HG02870 (cell line): ENCODE data around the gene TMEM119.
A peak's percentile ranks its signal among the peaks of the same experiment; 100 is the strongest.
"Not testable (repeated sequence)": the region's sequence is repeated elsewhere in the genome, so short reads cannot be mapped to it uniquely, and the experiment has no call there.

ENCODE experiments used
- ATAC-seq: cut with Tn5 transposase; IDR thresholded peaks from one replicate; pipeline ENCODE4 v1.9.1; 2021; ENCODE audit warnings: mild to moderate bottlenecking, moderate library complexity; ENCODE audit not compliant: unreplicated experiment

TMEM119 gene

DNA sequence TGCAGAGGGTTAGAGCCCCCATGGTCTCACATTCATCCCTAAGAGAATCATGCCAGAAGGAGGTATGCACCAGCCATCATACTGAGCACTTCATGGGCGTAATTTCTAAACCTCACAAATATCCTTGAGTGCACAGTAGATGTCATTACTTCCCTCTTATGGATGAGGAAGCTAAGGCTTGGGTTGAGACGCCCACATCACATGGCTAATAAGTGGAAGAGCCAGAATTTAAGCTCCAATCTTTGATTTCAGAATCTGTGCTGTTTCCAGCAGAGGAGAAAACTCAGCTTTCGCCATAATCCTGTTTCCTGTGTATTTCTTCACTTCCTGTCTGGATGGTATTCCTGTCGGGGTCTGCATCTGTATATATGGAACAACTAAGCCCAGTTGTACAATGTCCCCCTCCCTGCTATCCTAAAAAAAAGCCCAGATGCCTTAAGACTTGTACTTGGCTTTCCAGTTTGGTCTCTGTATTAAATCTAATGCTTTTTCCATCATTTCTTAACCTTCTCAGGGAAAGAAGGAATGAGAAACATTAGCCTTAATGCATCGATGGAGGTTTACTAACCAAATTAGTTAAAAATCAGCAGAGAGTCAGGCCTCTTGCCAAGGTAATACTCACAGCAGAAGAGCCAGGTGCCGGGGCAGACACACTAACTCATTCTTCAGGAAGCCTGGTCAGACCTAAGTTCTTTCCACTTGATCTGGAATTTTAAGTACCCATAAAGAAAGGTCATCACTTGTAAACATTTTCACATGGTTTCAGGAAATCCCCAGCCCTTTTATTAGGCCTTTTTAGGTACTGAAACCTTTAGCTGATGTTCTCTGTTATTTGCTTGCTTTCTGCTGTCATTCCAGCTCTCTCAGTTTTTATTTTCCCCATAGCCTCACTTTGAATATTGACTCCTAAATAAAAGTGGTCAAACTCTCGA, 30.2 kb downstream of the TMEM119 start:
- no peak for ATAC-seq

DNA sequence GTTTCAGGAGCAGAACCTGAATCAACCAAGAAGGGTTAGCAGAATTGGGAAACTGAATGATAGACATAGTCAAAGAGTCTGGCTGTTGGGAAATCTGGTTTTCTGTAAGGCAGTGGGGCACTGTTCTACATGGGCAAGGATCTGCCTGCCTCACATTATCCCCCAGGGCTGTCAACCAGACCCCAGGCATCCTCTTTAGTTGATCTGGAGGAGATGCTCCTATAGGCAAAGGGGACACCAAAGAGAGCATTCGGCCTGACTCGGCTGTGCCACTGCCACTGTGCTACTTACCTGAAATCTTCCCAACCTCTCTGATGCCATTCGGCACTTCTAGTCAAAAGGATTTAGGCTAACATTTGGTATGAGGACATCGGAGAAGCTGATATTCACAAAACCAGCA, 31.4 kb downstream of the TMEM119 start:
- no peak for ATAC-seq

DNA sequence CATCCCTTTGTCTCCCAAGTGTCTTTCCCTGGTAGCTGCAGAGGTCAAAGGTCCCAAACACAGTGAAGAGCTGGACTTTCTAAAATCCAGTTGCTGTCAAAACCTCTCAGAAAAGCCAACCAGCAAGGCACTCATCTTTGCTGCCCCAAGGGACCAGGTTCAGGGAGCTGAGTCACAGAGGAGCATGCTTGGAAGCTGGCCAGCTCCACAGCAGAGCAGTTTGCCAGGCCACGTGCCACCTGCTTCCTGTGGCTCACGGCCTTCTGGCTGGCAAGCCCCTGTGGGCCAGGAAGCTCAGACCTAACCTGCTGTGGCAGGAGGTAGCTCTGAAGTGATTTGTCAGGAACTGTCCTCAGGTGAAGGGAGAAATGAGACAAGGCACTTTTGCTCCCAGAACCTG, 31.9 kb downstream of the TMEM119 start:
- no peak for ATAC-seq

DNA sequence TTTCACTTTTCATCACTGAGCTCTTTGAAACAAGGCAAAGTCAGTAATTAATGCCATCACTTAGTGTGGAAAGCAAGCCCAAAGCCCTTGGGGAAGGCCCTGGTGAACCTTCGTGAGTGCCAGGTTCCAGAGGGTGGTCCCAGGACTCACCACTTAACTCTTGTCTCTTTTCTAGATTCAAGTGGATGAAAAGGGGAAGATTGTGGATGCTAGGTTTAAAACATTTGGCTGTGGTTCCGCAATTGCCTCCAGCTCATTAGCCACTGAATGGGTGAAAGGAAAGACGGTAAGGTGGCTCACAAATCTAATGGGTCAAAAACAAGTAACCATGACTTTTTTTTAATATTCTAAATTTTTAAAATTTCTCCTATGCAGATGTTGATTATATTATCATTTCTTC, 32.7 kb downstream of the TMEM119 start:
- no peak for ATAC-seq

DNA sequence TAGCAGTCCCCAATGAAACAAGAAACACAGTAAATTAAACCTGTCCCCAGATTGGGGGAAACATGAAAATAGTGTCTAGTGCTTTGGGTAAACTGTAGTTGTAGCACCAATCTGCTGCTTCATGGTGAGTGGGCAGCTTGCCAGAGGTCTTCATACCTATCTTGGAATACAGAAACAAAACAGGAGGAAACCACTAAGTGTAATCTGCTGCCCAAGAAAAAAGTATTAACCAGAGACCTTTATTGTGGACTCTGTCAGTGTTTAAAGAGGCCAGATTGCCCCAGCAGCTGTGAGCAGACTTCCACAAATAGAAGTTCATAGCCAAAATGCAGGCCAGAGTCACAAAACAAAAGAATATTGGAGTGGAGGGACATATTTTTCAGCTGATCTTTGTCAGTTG, 33.2 kb downstream of the TMEM119 start:
- ATAC-seq: no peak

DNA sequence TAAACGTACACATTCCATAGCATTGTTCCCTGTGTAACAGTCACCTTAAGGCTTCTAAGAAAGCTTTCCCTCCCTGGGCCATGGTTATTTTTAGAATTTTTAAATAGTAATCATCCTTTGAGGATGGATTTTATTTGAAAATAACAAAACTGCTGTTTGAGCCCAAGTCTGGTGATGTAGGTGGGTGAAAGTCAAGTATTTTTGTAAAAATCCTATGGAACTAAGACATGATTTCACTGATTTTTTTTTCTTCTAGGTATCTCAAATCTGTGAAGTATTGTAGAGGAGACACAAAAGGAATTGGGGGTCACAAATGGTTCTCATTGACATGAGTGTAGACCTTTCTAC, 34.1 kb downstream of the TMEM119 start:
- no peak for ATAC-seq

DNA sequence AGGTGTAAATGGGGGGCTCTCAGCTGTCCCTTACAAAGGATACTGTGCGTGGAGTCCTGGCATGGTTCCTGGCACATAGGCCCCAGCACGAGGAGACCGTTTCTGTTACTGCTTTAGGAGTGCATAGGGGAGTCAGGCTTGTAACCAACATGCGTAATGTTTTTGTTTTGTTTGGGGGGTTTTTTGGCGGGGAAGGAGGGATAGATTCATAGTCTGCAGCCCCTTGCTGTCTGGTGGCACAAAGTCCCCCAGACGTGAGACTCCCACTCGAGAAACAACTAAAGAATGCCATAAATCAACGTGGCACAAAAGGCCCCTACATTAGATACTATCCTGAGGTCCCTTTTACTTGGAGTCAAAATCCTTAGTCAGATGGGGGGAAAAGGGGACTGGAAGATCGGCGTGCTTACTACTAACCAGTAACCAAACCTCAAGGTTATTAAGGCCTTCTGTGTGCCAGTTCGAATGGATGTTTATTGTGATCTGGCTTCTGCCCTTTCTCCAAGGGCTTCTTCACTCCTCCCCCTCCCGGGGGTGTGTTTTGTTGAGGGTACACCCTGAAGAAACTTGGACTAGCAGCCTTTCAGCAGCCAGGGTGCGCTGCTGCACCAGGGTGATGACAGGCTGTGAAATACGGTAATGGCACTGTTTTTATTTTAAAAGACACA, 34.6 kb downstream of the TMEM119 start:
- peak; percentile 28 for ATAC-seq

DNA sequence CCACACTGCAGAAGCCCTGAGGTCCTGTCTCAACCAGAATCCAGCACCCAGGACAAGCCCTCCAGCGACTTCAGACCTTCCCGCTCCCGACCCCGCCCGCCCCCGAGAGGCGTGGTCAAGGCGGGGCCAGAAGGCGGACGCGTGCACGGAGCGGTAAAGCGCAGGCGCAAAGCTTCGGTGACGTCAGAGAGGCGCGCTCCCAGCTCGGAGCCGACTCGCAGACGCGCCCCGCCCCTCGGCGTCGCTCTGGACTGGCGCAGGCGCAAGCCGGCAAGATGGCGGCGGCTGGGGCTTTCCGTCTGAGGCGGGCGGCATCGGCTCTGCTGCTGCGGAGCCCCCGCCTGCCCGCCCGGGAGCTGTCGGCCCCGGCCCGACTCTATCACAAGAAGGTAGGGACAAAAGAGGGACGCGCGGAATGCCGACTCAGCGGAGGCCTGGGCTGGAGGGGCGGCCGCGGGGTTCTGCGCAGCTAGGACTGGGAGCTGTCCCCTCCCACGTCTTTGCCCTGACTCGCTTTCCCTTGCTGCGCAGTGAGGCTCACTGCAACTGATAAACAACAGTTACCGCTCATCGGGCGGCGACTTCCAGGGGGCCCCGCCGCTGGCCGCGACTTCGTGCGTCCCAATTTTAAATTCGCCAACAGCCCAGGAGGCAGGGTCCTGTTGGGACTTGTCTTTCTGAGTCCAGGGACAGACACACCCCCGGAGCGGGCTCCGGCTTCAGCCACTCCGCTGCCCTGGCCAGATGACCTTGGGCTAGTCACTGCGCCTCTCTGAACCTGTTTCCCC, 35.3 kb downstream of the TMEM119 start, which contains the start of gene ISCU:
ISCU (plus strand) TSS at position 249 of the 788 bp plus-strand sequence; CDS start at position 276, 27 bp downstream.
- peak; percentile 63 for ATAC-seq

DNA sequence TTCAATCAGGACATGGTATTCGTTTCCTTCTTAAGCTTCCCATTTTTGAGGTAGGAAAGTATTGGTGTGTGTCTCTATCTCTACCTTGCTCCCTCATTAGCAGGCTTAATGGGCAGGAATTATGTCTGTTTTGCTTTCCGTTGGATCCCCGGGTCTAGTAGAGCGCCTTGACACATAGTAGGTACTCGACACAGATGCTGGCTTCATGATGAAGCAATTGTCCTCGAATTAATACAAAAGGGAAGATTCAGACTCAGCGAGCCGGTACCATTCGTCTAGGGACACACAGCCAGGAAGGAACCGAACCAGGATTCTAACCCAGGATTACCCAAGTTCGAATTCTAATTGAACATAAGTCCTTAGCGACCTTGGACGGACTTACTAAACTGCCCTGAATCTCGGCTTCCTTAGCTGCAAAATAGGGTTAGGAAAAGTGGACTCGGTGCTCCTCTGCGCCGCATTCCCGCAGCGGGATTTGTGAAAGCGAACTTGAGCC, 36.0 kb downstream of the TMEM119 start:
- ATAC-seq: peak; percentile 4

DNA sequence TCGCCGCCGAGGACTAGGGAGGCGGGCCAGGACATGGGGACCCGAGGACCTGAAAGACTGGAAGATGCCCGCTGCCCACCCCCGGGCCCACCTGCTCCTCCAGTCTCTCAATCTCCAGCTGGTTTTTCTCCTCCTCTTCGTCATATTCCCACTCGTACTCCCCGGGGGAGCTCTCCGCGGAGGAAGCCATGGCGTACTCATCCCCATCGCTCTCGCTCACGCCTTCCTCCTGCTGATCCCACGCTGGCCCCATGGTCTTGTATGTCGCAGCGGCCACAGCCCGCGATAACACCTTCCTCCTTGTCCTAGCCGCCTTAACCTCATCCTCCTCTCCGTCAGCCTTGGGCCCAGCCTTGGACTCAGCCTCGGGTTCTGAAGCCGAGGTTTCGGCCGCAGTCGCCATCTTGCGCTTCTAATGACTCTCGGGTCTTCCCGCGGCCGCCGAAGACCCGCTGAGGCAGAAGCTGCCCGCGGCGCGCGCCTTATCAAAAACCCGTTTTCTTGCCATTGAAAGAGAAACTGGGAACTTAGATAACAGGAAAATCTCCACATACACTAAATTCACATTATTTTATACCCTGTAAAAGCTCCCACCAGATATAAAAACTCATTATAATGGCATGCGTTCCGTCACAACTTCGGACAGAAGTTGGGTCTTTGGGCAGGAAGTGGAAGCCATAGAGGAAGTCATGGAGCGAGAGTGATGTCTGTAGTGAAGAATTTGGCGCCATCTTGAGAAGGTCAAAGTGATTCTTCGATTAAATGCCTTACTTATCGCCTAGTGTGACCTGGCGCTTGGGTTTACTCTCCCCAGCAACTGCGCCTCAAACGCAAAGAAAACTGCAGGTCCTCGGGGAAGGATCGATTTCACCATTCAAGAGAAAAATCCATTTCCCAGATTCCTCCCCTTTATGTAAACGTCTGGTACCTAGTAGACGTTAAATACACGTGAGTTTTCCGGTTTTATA, 36.8 kb downstream of the TMEM119 start, which contains the start of gene SART3:
SART3 (minus strand) TSS at position 422 of the 968 bp plus-strand sequence; CDS start at position 403, 19 bp downstream.
- peak; percentile 42 for ATAC-seq

DNA sequence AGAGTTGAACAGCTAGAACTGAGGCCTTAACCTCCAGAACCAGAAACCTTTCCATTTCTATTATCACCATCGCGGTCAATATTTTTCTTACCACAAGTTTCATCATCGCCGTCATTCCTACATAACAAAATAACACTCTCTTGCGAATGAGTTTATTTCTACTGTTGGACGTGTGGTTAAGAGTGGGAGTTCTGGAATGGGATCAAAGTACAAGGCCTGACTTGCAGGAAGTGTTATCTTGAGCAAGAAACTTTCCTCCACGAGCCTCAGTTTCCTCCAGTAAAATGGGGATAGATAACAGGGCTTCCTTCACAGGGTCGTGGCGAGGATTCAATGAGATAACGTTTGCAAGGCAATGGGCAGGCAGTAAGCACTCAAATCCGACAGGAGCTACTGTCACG, 37.6 kb downstream of the TMEM119 start:
- no peak for ATAC-seq

DNA sequence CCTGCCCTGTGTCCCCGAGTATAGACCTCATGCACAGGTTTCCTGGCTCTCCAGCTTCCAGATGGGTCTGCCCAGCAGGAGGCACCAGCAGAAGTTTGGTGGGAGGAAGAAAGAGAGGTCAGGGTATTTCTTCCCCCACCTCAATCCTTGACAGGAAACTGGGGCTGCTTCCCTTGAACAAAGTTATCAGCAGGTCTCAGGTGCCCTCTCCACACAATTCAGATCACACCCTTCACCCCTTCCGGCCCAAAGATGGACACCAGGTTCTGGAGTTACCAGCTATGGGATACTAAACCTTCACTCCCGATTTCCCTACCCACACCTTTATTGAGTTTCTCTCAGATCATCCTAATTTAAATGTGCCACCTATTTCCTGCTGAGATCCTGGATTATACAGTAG, 38.1 kb downstream of the TMEM119 start:
- ATAC-seq: no peak

DNA sequence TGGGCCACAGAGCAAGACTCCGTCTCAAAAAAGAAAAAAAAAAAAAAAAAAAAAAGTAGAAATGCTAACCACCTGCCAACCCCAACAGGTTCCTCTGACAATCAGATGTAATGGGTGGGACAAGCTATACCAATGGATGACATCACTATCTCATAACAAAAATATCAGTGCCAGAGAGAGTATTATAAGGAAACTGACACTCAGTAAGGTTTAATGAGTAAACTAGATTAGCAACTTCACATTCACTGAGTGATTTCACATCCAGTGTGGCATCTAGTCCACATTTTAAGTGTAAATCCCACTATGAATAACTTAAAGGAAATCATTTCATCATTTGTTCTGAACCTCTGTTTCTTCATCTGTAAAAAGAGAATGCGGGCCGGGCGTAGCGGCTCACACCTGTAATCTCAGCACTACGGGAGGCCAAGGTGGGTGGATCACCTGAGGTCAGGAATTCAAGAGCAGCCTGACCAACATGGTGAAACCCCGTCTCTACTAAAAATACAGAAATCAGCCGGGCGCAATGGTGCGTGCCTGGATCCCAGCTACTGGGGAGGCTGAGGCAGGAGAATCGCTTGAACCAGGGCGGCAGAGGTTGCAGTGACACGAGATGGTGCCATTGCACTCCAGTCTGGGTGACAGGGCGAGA, 38.8 kb downstream of the TMEM119 start:
- no peak for ATAC-seq

DNA sequence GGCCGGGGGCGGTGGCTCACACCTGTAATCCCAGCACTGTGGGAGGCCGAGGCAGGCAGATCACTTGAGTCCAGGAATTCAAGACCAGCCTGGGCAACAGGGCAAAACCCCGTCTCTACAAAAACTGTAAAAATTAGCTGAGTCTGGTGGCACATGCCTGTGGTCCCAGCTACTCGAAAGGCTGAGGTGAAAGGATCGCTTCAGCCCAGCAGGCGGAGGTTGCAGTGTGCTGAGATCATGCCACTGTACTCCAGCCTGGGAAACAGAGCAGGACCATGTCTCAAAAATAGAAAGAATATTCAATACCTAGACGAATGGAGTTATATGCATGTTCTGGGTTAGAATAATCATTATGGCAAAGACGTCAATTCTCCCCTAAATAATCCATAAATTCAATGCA, 42.5 kb downstream of the TMEM119 start:
- ATAC-seq: not testable (repeated sequence)

DNA sequence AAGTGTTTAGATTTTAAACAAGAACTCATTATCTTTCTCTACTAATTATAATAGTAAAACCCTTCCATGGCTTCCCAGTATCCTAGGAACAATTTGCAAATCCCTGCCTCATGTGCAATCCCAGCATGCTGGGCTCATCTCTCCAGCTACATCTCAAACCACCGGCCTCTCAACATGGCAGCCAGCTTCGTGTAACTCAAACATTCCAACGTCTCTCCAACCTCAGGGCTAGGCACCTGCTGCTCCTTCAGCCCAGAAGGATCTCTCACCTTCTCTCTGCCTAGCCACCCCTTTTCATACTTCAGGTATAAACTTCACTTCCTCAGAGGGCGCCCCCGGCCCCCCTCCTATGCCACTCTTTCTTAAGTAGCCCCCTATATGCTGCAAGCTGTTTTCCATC, 44.1 kb downstream of the TMEM119 start:
- ATAC-seq: no peak

DNA sequence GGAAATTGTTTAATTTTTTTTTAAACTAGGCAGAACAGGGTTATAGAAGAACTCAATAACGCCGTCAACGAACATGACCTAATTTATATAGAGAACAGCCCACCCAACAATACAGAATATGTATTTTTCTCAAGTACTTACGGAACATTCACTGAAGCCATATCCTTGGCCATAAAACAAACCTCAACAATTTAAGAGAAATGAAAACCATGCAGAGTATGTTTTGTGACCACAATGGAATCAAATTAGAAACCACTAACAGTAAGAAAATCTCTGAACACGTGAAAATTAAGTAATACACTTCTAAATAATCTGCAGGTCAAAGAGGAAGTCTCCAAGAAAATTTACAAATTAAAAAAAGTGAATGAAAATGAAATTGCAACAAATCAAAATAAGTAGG, 46.3 kb downstream of the TMEM119 start:
- no peak for ATAC-seq

DNA sequence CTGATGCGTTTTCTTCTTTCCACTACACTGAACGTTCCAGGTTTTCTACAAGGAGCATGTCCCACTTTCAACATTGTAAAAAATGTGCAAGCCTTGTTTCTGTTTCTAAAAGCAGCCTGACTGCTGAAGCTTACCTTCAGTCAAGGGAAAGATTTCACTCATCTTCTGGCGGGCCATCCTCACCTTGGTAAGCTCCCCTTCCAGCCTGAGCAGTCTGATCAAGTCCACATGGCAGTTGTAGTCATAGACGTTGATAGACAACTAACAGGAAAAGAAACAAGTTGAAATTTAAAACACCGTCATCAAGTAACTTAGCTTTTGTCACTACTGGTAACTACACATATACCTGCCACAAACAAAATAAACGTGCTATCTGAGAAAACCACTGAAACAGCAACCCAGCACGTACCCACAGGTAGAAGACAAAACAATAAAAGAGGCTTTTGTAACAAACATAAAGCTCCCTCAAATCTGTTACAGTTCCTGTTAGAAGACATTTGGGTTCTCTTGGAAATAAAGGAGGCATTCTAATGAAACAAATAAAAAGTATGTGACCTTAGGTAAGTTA, 48.8 kb downstream of the TMEM119 start:
- no peak for ATAC-seq

DNA sequence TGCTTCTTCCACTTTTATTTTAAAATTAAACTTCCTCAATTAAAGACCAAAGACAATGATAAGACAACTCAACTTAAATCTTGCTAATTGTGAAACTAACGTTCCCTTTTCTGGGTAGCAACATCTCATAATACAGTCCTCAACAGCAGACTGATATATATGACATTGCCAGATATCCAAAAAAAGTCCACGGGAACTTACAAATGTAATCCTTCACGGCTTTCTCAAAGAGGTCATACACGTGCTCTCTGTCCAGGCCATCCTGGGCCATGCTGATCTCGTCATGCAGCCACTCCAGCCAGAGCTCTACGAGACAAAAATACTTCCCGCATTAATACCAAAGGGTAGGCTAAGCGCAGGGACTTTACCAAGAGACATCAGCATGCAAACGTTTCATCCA, 50.2 kb downstream of the TMEM119 start:
- no peak for ATAC-seq

DNA sequence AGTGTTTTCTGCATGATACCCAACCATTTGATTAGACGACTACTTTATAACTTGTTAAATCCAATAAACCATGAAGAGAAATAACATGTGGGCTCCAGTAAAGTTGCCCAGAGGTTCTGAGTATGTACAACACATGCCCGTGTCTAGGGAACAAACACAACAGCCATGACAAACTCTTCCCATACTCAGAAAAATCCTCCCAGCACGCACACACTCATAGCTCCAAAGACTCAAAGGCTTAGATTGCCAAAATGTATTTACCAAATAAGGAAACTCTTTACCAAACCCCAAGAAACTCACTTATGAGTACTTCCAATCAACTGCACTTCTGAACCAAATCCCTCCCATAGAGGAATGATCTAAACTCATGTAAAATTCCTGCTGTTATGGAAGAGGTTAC, 54.2 kb downstream of the TMEM119 start:
- no peak for ATAC-seq
